SK-N-SH (cell line): ENCODE measurements around the gene PPP1R14C. TPM values are rescaled to one million over a fixed set of nuclear protein-coding genes. Genes with fewer than 3 reads are reported as not detected.

ENCODE experiments used
- CTCF ChIA-PET: fragments of 300-600, 350-600 bp; formaldehyde crosslinking; extraction: SDS; loops from one replicate; lab custom pipeline; 2021; lab: Yijun Ruan, JAX
- POLR2A ChIA-PET: fragments of 350-600 bp; sonication (Branson Sonifier 250); formaldehyde crosslinking; extraction: SDS; loops from one replicate; lab custom pipeline; 2020; ENCODE audit warnings: antibody characterized with exemption, inconsistent platforms; lab: Yijun Ruan, JAX
- DNase-seq: peaks from one replicate; pipeline ENCODE4 v3.0.0; 2012
- H2AFZ ChIP-seq: fragments of 200-600 bp; sonication (generic); 2 replicates; pipeline ENCODE4 v1.8.1; 2016; ENCODE audit warnings: antibody characterized with exemption, mild to moderate bottlenecking, low read depth
- H3F3A ChIP-seq: fragments of 200-600 bp; sonication (generic); replicated peaks from 2 replicates; pipeline ENCODE3; 2016; ENCODE audit warnings: antibody characterized with exemption, mild to moderate bottlenecking; ENCODE audit not compliant: insufficient read depth
- H3K27ac ChIP-seq, 2 experiments: fragments of 200-500 bp in 1 of 2; fragments of 200-600 bp in 1 of 2; sonication (Bioruptor generic) in 1 of 2; sonication (generic), shearing (Covaris generic) in 1 of 2; 2 replicates each; pipeline versions ENCODE4 v1.5.1 to v1.6.1; 2014 to 2016; ENCODE audit warnings: low read depth in 2 of 2, inconsistent platforms in 1 of 2, low read length in 1 of 2, mild to moderate bottlenecking in 1 of 2, mixed read lengths in 1 of 2
- H3K27me3 ChIP-seq: fragments of 200-600 bp; sonication (generic), shearing (Covaris generic); 2 replicates; pipeline ENCODE4 v1.6.1; 2016; ENCODE audit warnings: mixed run types; ENCODE audit not compliant: insufficient read depth
- H3K36me3 ChIP-seq, 2 experiments: fragments of 200-500 bp in 1 of 2; fragments of 200-600 bp in 1 of 2; sonication (Bioruptor generic) in 1 of 2; sonication (generic) in 1 of 2; replicated peaks in 1 of 2; 2 replicates each; pipeline versions ENCODE3 to v1.5.1; 2014 to 2016; ENCODE audit warnings: low read length in 1 of 2, mild to moderate bottlenecking in 1 of 2; ENCODE audit not compliant: insufficient read depth in 2 of 2, control insufficient read depth in 1 of 2
- H3K4me1 ChIP-seq, 2 experiments: fragments of 200-500 bp in 1 of 2; fragments of 200-600 bp in 1 of 2; sonication (Bioruptor generic) in 1 of 2; sonication (generic), shearing (Covaris generic) in 1 of 2; 2 replicates each; pipeline versions ENCODE4 v1.5.1 to v1.6.1; 2014 to 2016; ENCODE audit warnings: low read depth in 1 of 2, low read length in 1 of 2, mixed run types in 1 of 2; ENCODE audit not compliant: insufficient read depth in 2 of 2, control insufficient read depth in 1 of 2
- H3K4me2 ChIP-seq: fragments of 200-600 bp; sonication (generic), shearing (Covaris generic); 2 replicates; pipeline ENCODE4 v1.6.1; 2017; ENCODE audit warnings: mixed run types
- H3K4me3 ChIP-seq, 2 experiments: fragments of 200-500 bp in 1 of 2; fragments of 200-600 bp in 1 of 2; sonication (Bioruptor generic) in 1 of 2; sonication (generic), shearing (Covaris generic) in 1 of 2; 2 replicates each; pipeline versions ENCODE4 v1.5.1 to v1.8.1; 2014 to 2016; ENCODE audit warnings: low read depth in 2 of 2, inconsistent platforms in 1 of 2, low read length in 1 of 2, mild to moderate bottlenecking in 1 of 2, mixed read lengths in 1 of 2, moderate library complexity in 1 of 2
- H3K79me2 ChIP-seq: fragments of 200-600 bp; sonication (generic); 2 replicates; pipeline ENCODE4 v1.8.1; 2017; ENCODE audit warnings: mild to moderate bottlenecking; ENCODE audit not compliant: insufficient read depth
- H3K9ac ChIP-seq: fragments of 200-600 bp; sonication (generic); 2 replicates; pipeline ENCODE4 v1.6.1; 2017; ENCODE audit warnings: mixed run types
- H3K9me2 ChIP-seq: fragments of 200-600 bp; sonication (generic); 2 replicates; pipeline ENCODE4 v1.6.1; 2017; ENCODE audit warnings: mixed run types
- H3K9me3 ChIP-seq: fragments of 200-600 bp; sonication (generic); 2 replicates; pipeline ENCODE4 v1.6.1; 2017; ENCODE audit warnings: mixed run types, mild to moderate bottlenecking, moderate library complexity
- H4K20me1 ChIP-seq: fragments of 200-600 bp; sonication (generic); 2 replicates; pipeline ENCODE4 v1.6.1; 2017; ENCODE audit warnings: mild to moderate bottlenecking, mixed run types; ENCODE audit not compliant: insufficient read depth
- CHD2 ChIP-seq: fragments of 150-350 bp; IDR thresholded peaks from 2 replicates; pipeline ENCODE4 v1.6.1; 2018; ENCODE audit warnings: low read length; ENCODE audit not compliant: partially characterized antibody
- EP300 ChIP-seq, 2 experiments: IDR thresholded peaks; 2 replicates each; pipeline versions ENCODE4 v1.4.0 to v1.6.1; 2012; ENCODE audit warnings: borderline replicate concordance in 1 of 2, low read depth in 1 of 2, low read length in 1 of 2
- FOSL2 ChIP-seq: IDR thresholded peaks from 2 replicates; pipeline ENCODE4 v1.4.0; 2012; ENCODE audit warnings: low read depth, mild to moderate bottlenecking, moderate library complexity, borderline replicate concordance
- RCOR1 ChIP-seq: fragments of 150-350 bp; IDR thresholded peaks from 2 replicates; pipeline ENCODE4 v1.6.1; 2017; ENCODE audit warnings: antibody characterized with exemption, low read length
- RXRA ChIP-seq: IDR thresholded peaks from 2 replicates; pipeline ENCODE4 v1.4.0; 2012; ENCODE audit warnings: low read depth, mild to moderate bottlenecking, borderline replicate concordance
- SIN3A ChIP-seq: IDR thresholded peaks from 2 replicates; pipeline ENCODE4 v1.6.1; 2012; ENCODE audit warnings: low read depth, mild to moderate bottlenecking, low read length, moderate library complexity, borderline replicate concordance
- SMC3 ChIP-seq: IDR thresholded peaks from 2 replicates; pipeline ENCODE4 v1.6.1; 2012; ENCODE audit warnings: low read depth, low read length, improper control_type of control experiment
- TCF12 ChIP-seq: IDR thresholded peaks from 2 replicates; pipeline ENCODE4 v1.4.0; 2012
- YY1 ChIP-seq: IDR thresholded peaks from 2 replicates; pipeline ENCODE4 v1.4.0; 2012; ENCODE audit warnings: low read depth, mild to moderate bottlenecking
- WGBS: methylation state at CpG from one replicate; pipeline ENCODE4 v1.1.6; 2017; ENCODE audit warnings: low lambda C conversion rate; 5-methylcytosine and 5-hydroxymethylcytosine counted together
- polyA plus RNA-seq, 3 experiments: library from polyadenylated mRNA; depleted of rRNA; stranded (reverse); fragments of >200 nt; gene quantifications; 2 replicates each; pipeline ENCODE4 v1.2.3, GENCODE V29; 2012
- TF ChIP-seq, protein P1 (sequence below): IDR thresholded peaks from 2 replicates; pipeline ENCODE4 v1.6.1; 2012; ENCODE audit warnings: mild to moderate bottlenecking, low read depth, low read length, moderate library complexity
- TF ChIP-seq, protein P2 (sequence below): IDR thresholded peaks from 2 replicates; pipeline ENCODE4 v1.4.0; 2012; ENCODE audit warnings: low read depth
- TF ChIP-seq, protein P3 (sequence below): IDR thresholded peaks from 2 replicates; pipeline ENCODE4 v1.4.0; 2012; ENCODE audit warnings: low read depth, borderline replicate concordance
- TF ChIP-seq, protein P4 (sequence below): IDR thresholded peaks from 2 replicates; pipeline ENCODE4 v1.4.0; 2012; ENCODE audit warnings: low read depth, borderline replicate concordance

The PPP1R14C gene
- polyA plus RNA-seq, 1 of the 3 experiments (the other 2 are of a cell fraction), result not detected

DNA sequence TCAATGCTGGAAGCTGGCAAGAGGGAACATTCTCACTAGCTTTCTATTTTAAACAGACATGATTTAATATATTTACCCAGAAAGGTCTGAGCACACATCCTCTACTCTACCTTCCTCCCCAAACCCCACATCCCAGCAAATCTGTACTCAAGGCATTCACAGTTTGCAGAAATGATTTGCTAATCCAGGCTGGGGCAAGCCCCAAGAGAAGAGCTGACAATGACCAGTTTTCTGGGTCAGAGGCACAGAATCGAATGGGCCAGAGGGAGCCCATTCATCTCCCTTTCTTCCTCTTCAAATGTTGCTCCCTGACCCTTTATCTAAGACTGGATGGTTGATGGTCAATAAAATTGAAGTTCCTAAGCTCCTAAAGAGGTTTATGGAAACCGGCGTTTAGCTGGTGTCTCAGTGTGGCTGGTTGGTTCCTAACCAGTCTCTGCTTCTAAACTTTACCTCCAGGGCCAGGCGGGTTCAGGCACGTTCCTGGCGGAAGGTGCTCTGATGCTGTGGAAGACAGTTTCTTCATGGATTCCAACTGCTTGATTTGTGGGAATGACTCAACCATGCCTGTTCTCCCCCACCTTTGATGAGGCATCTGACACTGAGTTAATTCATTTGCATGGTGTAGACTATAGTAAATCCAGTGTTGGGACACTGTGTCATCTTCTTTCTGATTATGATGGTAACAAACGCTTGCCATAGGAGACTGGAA, 129.6 kb downstream of the PPP1R14C start:
- Histone ChIP-seq H3K4me1 (no peaks in the 10 kb centered on the region), H3K9ac (no peak overlapping the region), H4K20me1 (no peaks in the 10 kb centered on the region), H3F3A (peaks cover 5% of the 10 kb centered on the region), H3K4me2 (no peak overlapping the region), H2AFZ (no peak overlapping the region), H3K36me3 (no peaks in the 10 kb centered on the region), H3K9me3 (no peaks in the 10 kb centered on the region), H3K4me3 (no peak overlapping the region), H3K9me2 (no peaks in the 10 kb centered on the region), H3K27ac (no peak overlapping the region), H3K79me2 (no peaks in the 10 kb centered on the region), H3K27me3 (peaks cover 6% of the 10 kb centered on the region; the same call in 1 of the 2 replicates)
- no peak for DNase-seq
- ChIA-PET POLR2A (no interaction called here), CTCF (no interaction called here)
- 24% methylated on average over 7 of the region's 7 CpGs for WGBS
- TF ChIP-seq, protein P1, sequence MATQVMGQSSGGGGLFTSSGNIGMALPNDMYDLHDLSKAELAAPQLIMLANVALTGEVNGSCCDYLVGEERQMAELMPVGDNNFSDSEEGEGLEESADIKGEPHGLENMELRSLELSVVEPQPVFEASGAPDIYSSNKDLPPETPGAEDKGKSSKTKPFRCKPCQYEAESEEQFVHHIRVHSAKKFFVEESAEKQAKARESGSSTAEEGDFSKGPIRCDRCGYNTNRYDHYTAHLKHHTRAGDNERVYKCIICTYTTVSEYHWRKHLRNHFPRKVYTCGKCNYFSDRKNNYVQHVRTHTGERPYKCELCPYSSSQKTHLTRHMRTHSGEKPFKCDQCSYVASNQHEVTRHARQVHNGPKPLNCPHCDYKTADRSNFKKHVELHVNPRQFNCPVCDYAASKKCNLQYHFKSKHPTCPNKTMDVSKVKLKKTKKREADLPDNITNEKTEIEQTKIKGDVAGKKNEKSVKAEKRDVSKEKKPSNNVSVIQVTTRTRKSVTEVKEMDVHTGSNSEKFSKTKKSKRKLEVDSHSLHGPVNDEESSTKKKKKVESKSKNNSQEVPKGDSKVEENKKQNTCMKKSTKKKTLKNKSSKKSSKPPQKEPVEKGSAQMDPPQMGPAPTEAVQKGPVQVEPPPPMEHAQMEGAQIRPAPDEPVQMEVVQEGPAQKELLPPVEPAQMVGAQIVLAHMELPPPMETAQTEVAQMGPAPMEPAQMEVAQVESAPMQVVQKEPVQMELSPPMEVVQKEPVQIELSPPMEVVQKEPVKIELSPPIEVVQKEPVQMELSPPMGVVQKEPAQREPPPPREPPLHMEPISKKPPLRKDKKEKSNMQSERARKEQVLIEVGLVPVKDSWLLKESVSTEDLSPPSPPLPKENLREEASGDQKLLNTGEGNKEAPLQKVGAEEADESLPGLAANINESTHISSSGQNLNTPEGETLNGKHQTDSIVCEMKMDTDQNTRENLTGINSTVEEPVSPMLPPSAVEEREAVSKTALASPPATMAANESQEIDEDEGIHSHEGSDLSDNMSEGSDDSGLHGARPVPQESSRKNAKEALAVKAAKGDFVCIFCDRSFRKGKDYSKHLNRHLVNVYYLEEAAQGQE, result no peak
- TF ChIP-seq FOSL2, result no peak
- TF ChIP-seq EP300 (IDR thresholded peaks at IDR 0.05; ENCODE audit: borderline replicate concordance in 1 of 2, low read depth in 1 of 2, low read length in 1 of 2), result no peak
- TF ChIP-seq SMC3, result no peak
- no peak for TF ChIP-seq TCF12
- TF ChIP-seq SIN3A, result no peak
- TF ChIP-seq, protein P2, sequence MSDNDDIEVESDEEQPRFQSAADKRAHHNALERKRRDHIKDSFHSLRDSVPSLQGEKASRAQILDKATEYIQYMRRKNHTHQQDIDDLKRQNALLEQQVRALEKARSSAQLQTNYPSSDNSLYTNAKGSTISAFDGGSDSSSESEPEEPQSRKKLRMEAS, result no peak
- TF ChIP-seq RXRA, result no peak
- TF ChIP-seq, protein P3, sequence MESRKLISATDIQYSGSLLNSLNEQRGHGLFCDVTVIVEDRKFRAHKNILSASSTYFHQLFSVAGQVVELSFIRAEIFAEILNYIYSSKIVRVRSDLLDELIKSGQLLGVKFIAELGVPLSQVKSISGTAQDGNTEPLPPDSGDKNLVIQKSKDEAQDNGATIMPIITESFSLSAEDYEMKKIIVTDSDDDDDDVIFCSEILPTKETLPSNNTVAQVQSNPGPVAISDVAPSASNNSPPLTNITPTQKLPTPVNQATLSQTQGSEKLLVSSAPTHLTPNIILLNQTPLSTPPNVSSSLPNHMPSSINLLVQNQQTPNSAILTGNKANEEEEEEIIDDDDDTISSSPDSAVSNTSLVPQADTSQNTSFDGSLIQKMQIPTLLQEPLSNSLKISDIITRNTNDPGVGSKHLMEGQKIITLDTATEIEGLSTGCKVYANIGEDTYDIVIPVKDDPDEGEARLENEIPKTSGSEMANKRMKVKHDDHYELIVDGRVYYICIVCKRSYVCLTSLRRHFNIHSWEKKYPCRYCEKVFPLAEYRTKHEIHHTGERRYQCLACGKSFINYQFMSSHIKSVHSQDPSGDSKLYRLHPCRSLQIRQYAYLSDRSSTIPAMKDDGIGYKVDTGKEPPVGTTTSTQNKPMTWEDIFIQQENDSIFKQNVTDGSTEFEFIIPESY, result no peak
- TF ChIP-seq, protein P4, sequence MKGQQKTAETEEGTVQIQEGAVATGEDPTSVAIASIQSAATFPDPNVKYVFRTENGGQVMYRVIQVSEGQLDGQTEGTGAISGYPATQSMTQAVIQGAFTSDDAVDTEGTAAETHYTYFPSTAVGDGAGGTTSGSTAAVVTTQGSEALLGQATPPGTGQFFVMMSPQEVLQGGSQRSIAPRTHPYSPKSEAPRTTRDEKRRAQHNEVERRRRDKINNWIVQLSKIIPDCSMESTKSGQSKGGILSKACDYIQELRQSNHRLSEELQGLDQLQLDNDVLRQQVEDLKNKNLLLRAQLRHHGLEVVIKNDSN, result no peak
- no peak for TF ChIP-seq YY1
- no peak for TF ChIP-seq RCOR1
- TF ChIP-seq CHD2, result no peak
